GM12864 (cell line): ENCODE results near the gene CD47.

ENCODE experiments used
- DNase-seq: peaks from one replicate; pipeline ENCODE4 v3.0.0-alpha.2; 2011; ENCODE audit warnings: low read depth
- H3K4me3 ChIP-seq: 2 replicates; pipeline ENCODE4 v1.5.1; 2011; ENCODE audit warnings: mild to moderate bottlenecking, low read depth, low read length, control low read depth
- CTCF ChIP-seq: IDR thresholded peaks from 2 replicates; pipeline ENCODE4 v1.5.1; 2011; ENCODE audit warnings: low read depth, mild to moderate bottlenecking, moderate library complexity, low read length, control low read depth, inconsistent platforms; ENCODE audit errors: missing control alignments

The CD47 gene

GRCh38 chr3:108091498-108092250, 843 bp upstream of the CD47 start:
- no peak for DNase-seq
- no peak for TF ChIP-seq CTCF

GRCh38 chr3:108090049-108090700, 656 bp downstream of the CD47 start:
- TF ChIP-seq CTCF = no peak
- no peak for DNase-seq
- H3K4me3 ChIP-seq = peak overlapping the region; percentile 80

More at GRCh38 chr3:108091498-108092250, 843 bp upstream of the CD47 start:
- peak overlapping the region; percentile 80 for H3K4me3 ChIP-seq

GRCh38 chr3:108089579-108089978, 1.3 kb downstream of the CD47 start:
- no peak for DNase-seq
- peak overlapping the region; percentile 80 for H3K4me3 ChIP-seq
- TF ChIP-seq CTCF = no peak

GRCh38 chr3:108088697-108089096, 2.1 kb downstream of the CD47 start:
- DNase-seq = peak; percentile 58
- TF ChIP-seq CTCF = no peak
- peak overlapping the region; percentile 80 for H3K4me3 ChIP-seq

- H3K4me3 ChIP-seq = peak overlapping the region; percentile 80
- DNase-seq = no peak
- TF ChIP-seq CTCF = no peak
Measured at GRCh38 chr3:108088146-108088545, 2.7 kb downstream of the CD47 start.

GRCh38 chr3:108086653-108087052, 4.2 kb downstream of the CD47 start:
- H3K4me3 ChIP-seq = no peak overlapping the region; the same call in 1 of the 2 replicates
- no peak for DNase-seq
- TF ChIP-seq CTCF = no peak
